Measurements from ENCODE around the gene CD40.

CD40 gene

GRCh38 chr20:46121184-46121930 lies 3.2 kb downstream of the CD40 start:
- DNase-seq (ENCODE audit: extremely low read depth in 1 of 2, low read depth in 1 of 2) = no peak

GRCh38 chr20:46122071-46122470 lies 4.0 kb downstream of the CD40 start:
- no peak for DNase-seq (ENCODE audit: extremely low read depth in 1 of 2, low read depth in 1 of 2)

DNA sequence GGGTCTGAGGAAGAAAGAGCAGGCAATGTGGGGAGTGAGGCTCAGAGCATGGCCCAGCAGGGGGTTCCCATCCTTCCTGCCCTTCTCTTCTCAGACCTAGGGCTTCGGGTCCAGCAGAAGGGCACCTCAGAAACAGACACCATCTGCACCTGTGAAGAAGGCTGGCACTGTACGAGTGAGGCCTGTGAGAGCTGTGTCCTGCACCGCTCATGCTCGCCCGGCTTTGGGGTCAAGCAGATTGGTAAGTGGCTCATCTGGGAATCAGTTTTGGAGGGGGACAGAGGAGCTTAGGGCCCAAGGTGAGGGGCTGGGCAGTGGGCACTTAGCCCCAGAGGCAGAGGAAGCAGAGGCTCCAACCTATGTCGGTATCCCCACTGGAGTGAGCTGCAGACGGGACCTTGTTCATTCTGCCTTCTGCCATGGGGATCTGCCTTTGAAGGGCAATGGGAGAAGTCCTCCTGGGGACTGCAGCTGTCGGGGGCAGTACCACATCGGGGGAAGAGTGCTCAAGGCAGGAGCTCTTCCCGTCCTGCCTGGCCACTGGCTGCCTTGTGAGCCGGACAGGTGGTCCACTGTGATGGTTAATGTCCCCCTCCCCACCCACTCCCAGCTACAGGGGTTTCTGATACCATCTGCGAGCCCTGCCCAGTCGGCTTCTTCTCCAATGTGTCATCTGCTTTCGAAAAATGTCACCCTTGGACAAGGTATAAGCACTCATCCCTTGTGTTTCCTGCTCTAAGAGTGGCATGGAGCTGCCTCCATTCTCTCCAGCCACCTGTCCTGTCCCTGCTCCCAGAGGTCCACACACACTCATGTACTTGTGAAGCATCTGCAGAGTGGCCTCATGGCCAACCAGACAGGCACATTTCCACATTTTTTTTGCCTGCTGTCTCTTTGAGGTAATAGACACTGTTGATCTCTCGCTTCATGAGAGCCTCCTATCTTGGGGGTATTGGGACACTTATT lies 4.7 kb downstream of the CD40 start:
- no peak for DNase-seq (ENCODE audit: extremely low read depth in 1 of 2, low read depth in 1 of 2)

DNA sequence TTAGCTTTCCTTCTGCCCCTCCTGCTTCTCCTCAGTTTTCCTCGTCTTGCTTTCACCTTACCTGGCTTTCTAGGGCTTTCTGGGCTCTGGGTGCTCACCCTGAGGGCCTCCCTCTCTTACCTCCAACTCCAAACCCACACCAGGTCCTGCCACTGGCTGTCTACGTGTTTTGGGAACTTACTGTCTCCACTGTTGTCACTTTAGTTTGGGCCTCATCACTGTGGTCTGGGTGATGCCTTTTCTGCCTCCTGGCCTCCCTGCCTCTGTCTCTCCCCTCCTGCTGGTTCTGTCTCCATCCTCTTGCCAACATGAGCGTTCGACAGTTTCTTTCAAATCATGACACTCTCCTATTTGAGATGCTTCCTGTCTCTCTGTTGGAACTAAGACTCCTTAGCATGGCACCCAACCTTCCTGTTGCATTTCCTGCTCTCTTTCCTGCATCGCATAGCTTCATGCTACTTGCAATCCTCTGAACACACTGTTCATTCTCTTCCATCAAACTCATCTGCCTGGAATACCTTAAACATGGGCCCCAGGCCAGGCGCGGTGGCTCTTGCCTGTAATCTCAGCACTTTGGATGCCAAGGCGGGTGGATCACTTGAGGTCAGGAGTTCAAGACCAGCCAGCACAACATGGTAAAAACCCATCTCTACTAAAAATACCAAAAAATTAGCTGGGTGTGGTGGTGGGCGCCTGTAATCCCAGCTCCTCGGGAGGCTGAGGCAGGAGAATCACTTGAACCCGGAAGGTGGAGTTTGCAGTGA lies 5.5 kb downstream of the CD40 start:
- DNase-seq (ENCODE audit: extremely low read depth in 1 of 2, low read depth in 1 of 2) = no peak

GRCh38 chr20:46126440-46127056 lies 8.4 kb downstream of the CD40 start:
- DNase-seq (ENCODE audit: extremely low read depth in 1 of 2, low read depth in 1 of 2) = no peak

DNA sequence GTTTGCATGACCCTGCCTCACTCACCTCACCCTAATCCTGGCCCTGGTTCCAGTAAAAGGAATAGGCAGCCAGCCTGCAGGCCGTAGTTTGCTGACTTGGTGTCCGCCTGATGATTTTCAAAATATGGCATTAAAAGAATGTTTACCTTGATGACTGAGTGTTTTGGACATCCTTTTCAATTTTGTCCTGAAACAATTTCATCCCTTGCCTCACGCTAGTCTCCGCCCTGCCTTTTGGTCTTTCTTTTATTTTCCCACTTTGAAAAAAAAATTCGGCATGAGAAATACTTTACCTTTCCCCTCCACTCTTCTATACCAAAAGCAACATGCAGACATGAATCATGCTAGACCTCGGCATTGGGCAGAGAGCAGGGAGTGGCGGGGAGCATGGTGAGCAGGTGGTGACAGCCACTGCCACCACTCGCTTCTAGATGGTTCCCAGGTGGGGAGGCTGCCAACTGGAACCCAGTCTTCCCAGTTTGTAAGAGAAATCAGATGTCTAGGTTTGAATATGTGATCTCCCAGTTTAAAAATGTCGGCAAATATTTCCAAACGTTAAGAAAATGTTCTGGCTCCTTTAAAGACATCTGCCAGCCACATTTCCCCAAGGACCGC lies 9.4 kb downstream of the CD40 start:
- no peak for DNase-seq (ENCODE audit: extremely low read depth in 1 of 2, low read depth in 1 of 2)

DNA sequence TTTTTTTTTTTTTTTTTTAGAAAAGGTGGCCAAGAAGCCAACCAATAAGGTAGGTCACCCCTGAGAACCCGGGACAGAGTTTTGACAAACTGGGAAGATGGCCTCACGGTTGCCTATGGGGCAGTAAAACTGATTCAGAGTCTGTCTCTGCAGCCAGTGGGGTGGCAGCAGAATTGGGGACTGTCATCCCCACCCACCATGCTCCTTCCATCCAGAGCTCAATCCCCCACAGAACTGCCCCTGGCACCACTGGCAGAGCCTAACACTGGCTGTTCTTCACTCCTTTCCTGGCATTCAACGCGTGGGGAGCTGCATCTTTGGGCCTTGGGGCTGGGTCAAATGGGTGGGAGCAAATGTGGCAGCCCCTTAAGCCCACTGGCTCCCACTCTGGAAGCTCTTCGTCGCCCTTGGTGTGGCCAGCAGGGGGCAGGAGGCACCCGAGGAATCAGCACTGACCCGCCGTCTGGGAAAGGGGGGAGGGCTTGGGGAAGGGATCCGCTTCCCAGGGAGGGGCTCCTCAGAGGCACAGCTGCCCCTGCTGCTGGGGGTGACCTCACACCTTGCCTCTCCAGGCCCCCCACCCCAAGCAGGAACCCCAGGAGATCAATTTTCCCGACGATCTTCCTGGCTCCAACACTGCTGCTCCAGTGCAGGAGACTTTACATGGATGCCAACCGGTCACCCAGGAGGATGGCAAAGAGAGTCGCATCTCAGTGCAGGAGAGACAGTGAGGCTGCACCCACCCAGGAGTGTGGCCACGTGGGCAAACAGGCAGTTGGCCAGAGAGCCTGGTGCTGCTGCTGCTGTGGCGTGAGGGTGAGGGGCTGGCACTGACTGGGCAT lies 10.4 kb downstream of the CD40 start:
- no peak for DNase-seq (ENCODE audit: extremely low read depth in 1 of 2, low read depth in 1 of 2)

GRCh38 chr20:46129955-46130481 lies 11.9 kb downstream of the CD40 start:
- DNase-seq (ENCODE audit: extremely low read depth in 1 of 2, low read depth in 1 of 2) = no peak

- no peak for DNase-seq (ENCODE audit: extremely low read depth in 1 of 2, low read depth in 1 of 2)
Measured at GRCh38 chr20:46130534-46130933, 12.4 kb downstream of the CD40 start.

DNA sequence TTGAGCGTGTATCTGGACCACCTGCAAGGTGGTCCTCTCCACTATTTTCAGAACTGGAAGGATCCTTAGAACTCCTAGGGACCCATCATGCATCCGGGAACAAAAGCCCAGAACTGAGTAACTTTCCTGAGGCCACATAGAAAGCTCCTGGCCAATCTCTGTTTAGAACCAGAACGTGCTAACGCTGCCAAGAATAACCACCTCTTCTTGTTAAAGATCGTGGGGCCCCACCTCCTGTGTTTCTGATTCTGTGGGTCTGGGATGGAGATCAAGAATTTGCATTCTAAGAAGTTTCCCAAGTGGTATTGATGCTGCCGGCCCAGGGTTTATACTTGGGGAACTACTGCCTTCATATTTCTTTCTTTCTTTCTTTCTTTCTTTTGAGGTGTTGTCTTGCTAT lies 13.3 kb downstream of the CD40 start:
- no peak for DNase-seq (ENCODE audit: extremely low read depth in 1 of 2, low read depth in 1 of 2)

DNA sequence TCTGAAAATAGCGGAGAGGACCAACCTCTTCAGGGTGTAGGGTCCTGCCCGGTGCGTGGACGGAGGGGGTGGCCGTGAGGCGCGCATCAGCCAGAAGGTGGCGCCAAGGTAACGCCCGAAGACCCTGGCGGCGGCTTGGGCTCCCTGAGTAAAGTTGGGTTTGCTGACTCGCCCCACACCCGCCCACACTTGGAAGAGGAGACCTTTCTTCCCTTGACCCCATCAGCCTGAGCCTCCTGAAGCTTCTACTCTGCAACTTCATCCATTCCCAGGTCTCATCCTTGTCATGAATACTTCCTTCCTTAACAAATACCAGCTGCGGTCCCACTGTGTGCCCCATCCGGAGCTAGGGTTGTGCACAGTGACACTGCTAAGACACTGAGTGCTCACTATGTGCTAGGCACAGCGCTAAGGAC lies 14.6 kb downstream of the CD40 start:
- peak; percentile 20 to 40 for DNase-seq (ENCODE audit: extremely low read depth in 1 of 2, low read depth in 1 of 2)

DNA sequence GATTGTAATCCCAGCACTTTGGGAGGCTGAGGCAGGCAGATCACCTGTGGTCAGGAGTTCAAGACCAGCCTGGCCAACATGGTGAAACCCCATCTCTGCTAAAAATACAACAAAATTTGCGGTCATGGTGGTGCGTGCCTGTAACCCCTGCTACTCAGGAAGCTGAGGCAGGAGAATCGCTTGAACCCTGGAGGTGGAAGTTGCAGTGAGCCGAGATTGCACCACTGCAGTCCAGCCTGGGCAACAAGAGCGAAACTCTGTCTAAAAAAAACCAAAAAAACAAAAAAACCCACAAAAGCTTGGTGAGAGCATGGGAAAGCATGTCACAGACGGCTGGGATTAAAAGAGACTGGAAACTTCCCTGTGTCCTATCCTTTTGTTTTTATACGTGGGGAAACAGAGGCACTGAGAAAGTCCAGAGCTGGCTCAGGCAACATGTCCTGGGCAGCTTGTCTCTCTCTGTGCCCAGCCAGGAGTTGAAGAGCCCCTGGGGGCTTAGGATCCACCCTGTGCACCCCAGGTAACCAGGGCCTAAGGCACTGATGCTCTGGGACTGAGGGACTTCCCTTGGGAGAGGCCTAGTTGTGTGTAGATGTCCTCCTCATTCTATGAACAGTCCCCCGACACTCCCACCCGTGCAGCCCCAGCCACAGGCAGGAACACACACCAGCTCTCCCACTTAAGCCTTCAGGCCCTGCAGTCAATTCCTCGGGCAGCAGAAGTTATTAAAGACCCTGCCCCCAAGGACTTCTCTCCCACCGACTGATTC lies 16.0 kb downstream of the CD40 start:
- DNase-seq (ENCODE audit: extremely low read depth in 1 of 2, low read depth in 1 of 2) = no peak

DNA sequence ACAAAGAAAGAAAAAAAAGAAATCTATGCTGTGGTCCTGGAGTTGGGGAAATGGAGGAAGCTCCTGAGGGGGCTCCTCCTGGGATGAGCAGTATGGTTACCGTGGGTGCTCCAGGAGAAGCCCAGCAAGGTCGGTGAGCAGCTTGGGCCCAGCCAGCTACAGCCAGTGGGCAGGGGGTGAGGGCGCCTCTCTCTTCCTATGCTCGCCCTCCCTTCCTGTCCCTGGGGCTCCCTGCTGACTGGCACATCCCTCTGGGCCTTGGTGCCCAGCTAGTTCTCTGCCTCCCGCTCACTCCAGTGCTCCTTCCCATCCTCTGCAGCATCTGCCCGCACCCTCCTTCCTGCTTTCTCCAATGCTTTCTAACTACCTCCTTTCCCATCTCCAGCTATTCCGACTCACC lies 16.6 kb downstream of the CD40 start:
- no peak for DNase-seq (ENCODE audit: extremely low read depth in 1 of 2, low read depth in 1 of 2)

DNA sequence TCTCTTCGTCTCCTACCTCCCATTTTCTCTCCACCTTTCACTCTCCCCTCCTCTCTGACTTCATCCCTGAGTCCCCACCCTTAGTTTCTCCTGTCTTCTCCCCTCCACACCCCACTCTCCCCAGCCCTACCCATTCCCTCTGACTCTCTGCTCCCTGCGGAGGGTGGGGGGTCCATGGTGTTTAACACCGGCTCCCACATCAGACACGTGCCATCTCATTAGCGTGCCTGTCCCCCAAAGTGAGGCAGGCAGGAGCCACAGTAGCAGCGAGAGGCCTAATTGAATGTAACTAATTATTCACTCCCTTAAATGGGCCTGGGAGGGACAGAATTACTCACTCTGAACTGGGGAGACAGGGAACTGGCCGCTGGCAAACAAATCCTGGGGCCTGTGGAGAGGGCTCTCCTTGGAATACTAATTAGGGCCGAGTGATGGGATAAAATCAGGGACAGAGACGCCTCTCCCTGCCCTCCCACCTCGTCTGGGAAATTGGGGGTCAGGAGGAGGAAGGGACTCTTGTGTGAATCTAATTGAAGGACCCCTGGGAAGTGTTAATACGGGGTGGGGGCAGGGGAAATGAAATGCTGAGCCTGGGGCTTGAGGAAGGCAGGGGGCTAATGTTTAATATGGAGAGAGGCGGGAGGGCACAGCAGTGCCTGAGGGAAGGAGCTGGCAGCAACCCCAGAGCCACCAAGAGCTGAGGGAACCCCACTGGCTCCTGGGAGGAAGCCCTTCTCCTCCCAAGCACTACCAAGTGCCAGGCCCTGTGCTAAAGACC lies 17.9 kb downstream of the CD40 start:
- DNase-seq (ENCODE audit: extremely low read depth in 1 of 2, low read depth in 1 of 2) = no peak

DNA sequence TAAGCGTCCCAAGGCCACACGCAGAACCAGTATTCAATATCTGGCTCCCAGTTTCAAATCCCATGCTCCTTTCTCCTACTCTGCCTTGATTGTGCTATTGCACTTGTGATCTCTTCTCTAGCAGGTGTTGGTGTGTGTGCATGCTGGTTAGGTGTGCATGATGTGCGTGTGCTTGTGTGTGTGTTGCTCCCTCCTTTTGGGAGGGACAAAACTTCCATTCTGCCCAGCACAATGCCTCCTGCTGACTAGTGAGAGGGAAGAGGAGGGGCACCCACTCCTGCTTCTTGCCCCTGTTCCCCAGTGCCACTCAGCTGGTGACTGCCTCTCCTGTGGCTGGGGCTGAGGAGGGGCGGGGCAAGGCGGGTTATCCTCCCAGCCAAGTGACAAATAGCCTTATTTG lies 19.7 kb downstream of the CD40 start:
- DNase-seq (ENCODE audit: extremely low read depth in 1 of 2, low read depth in 1 of 2) = no peak

GRCh38 chr20:46139266-46139889 lies 21.3 kb downstream of the CD40 start:
- no peak for DNase-seq (ENCODE audit: extremely low read depth in 1 of 2, low read depth in 1 of 2)

DNA sequence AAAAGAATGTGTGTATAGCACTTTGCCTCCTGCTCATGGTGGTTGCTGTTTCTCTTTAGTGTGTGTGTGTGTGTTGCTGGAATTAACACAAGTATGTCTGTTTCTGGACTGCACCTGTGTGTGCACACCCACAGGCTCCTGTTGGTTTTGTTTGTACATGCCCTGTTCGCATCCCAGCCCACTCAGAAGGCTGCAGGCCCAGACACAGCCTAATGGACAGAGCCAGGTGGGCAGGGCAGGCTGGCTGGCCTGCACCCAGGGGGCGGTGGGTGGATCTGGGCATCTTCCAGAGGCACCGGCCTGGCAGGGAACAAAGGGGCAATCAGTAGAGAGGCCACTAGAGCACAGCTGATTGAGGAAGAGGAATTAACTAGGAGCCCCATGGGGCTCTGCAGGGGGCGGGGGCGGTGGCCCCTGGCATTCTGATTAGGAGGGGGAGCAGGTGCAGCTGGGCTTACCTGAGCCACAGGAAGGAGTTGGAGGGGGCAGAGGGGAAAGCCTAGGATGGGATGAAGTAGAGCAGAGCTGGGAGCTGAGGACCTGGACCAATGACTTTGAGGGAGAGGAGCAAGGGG lies 21.9 kb downstream of the CD40 start:
- DNase-seq (ENCODE audit: extremely low read depth in 1 of 2, low read depth in 1 of 2) = no peak

Data from activated CD8-positive, alpha-beta memory T cell treated with anti-CD3 and anti-CD28 coated beads for 1 hour (primary cell).